Cardiac muscle cell (in vitro differentiated cells and primary cell): ENCODE measurements around the gene FCHSD2. TPM values are rescaled to one million over a fixed set of nuclear protein-coding genes. Genes with fewer than 3 reads are reported as not detected.

Experiments
- DNase-seq, 2 donors: peaks; one replicate each; pipeline versions ENCODE4 v3.0.0 to v3.0.0-alpha.2; 2010 to 2017; ENCODE audit warnings: low read depth in 1 of 2, low spot score in 1 of 2
- H3K27ac ChIP-seq: fragments of 200-600 bp; sonication (generic); 2 replicates; pipeline ENCODE4 v1.5.1; 2016
- H3K27me3 ChIP-seq: fragments of 200-600 bp; sonication (generic); 2 replicates; pipeline ENCODE4 v1.6.0; 2016; ENCODE audit warnings: control low read depth
- H3K36me3 ChIP-seq: fragments of 200-600 bp; sonication (generic); 2 replicates; pipeline ENCODE4 v1.5.1; 2016; ENCODE audit warnings: control low read depth
- H3K4me1 ChIP-seq: fragments of 200-600 bp; sonication (generic); 2 replicates; pipeline ENCODE4 v1.8.1; 2017; ENCODE audit warnings: low read depth, mild to moderate bottlenecking, mixed run types
- H3K4me3 ChIP-seq: fragments of 200-600 bp; sonication (generic); 2 replicates; pipeline ENCODE4 v1.5.1; 2016; ENCODE audit warnings: mild to moderate bottlenecking
- H3K9me3 ChIP-seq: fragments of 200-600 bp; sonication (generic); 2 replicates; pipeline ENCODE4 v1.5.1; 2017; ENCODE audit warnings: low read depth, mild to moderate bottlenecking, control low read depth
- CTCF ChIP-seq: IDR thresholded peaks from 2 replicates; pipeline ENCODE4 v1.5.1; 2012; ENCODE audit warnings: low read depth, mild to moderate bottlenecking, low read length
- polyA plus RNA-seq: library from polyadenylated mRNA; unstranded; fragments of >200 nt; fragmentation: Nextera tagmentation; extraction: Ambion mirVana; gene quantifications from 2 replicates; pipeline ENCODE4 v1.2.1, GENCODE V29; 2016
- total RNA-seq: library from RNA; depleted of rRNA; stranded (reverse); fragments of >200 nt; gene quantifications from 2 replicates; pipeline ENCODE4 v1.2.3, GENCODE V29; 2016

FCHSD2 gene
- total and polyA plus RNA-seq, 2 experiments from 2014 or later = 12.3 to 16.9 TPM

DNA sequence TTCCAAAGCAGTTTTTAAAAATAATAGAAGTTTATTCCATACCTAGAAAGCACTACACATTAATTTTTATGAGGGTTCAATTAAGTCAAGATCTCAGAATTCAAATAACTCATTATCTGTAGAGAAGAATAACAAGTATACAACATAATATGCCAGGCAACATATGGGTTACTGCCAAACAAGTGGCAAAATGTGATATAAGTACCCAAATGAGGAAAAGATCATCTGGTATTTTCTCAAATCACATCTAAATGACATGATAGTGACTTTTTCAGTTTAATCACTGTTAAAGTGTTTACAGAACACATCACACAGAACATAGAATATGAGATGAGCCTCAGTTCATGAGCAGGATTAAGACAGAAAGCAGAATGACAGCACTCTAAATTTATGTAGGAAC, 123.3 kb downstream of the FCHSD2 start:
- no peaks in the 10 kb centered on the region for H3K27me3 ChIP-seq
- H3K9me3 ChIP-seq = no peaks in the 10 kb centered on the region
- H3K4me1 ChIP-seq = peaks cover under 1% of the 10 kb centered on the region
- no peak for DNase-seq
- no peak overlapping the region for H3K27ac ChIP-seq
- H3K36me3 ChIP-seq = no peaks in the 10 kb centered on the region
- H3K4me3 ChIP-seq = no peak overlapping the region
- no peak for TF ChIP-seq CTCF

DNA sequence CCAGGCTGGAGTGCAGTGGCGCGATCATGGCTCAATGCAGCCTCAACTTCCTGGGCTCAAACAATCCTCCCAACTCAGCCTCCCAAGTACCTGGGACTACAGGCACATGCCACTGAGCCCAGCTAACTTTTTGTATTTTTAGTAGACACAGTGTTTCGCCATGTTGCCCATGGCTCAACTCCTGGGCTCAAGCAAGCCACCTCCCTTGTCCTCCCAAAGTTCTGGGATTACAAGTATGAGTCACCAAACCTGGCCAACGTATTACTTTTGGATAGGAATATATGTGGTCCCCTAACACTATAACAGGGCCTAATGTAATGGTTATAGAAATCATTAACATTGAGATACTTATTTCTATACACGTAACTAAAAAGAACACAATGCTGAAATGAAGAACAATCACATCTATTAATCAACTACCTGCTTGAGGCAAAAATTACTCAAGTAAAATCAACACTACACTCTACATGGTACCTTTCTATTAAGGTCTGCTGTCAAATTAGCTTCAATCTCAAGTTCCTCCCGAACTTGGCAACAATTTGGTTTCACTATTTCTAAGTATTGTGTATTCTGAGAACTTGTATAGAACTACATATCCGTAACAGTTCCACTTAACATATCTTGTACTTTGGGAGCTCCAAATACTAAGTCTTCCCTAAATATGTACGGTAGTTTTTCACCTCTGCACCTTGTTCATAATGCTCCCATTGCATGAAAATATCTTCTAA, 124.9 kb downstream of the FCHSD2 start:
- Histone ChIP-seq H3K27ac (no peak overlapping the region), H3K27me3 (no peaks in the 10 kb centered on the region), H3K9me3 (no peaks in the 10 kb centered on the region), H3K4me1 (peaks cover 15% of the 10 kb centered on the region), H3K36me3 (no peaks in the 10 kb centered on the region), H3K4me3 (no peak overlapping the region)
- no peak for DNase-seq
- no peak for TF ChIP-seq CTCF

DNA sequence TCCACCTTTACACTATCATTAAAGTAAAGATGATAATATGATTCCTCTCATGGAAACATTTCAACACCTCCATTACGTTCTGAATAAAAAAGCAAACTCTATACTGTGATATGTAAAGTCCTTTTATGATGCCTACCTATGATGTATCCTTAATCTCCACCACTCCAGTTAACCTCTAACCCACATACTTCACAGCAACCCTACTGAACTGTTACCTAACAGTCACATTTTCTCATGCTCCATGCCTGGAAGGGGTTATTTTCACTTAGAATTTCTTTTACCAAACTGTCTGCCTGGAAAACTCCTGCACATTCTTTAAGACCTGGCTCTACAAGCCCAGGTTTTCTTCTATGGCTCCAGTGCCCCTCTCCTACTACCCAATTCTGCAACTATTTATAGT, 129.1 kb downstream of the FCHSD2 start:
- H3K4me1 ChIP-seq = peaks cover 19% of the 10 kb centered on the region
- no peak overlapping the region for H3K4me3 ChIP-seq
- H3K27me3 ChIP-seq = no peaks in the 10 kb centered on the region
- H3K27ac ChIP-seq = peak overlapping the region; percentile 66
- TF ChIP-seq CTCF = no peak
- no peaks in the 10 kb centered on the region for H3K9me3 ChIP-seq
- DNase-seq = no peak
- H3K36me3 ChIP-seq = no peaks in the 10 kb centered on the region

DNA sequence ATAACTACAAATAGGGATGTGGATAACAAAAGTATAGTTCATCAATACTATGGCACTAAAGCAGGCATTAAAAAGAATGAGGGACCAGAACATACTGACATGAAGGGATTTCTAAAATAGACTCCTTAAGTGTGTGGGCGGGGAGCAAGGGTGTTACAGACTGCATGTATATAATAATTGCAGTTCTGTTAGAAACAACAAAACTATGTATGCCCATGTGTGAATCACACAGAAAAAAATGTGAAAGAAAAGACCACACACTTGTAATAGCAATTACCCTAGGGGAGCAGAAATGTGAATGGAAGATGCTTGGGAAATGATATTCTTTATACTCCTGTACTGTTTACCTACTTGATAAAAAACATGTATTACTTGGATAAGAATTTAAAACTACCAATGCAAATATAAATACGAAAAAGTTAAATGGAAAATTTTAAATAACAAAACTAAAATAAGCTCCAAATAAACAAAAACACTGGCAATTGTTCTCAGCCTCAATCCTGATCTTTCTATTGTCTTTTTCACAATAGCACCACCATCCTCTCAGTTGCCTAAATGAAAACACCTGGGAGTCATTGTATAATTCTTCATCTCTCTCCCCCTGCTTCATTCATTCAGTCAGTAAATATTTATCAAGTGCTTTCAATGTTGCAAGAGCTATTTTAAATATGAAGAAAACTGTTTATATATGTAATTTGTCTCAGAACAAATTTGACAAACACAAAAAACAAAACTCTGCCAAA, 129.8 kb downstream of the FCHSD2 start:
- Histone ChIP-seq H3K27me3 (no peaks in the 10 kb centered on the region), H3K9me3 (no peaks in the 10 kb centered on the region), H3K27ac (no peak overlapping the region), H3K4me1 (peaks cover 19% of the 10 kb centered on the region), H3K4me3 (no peak overlapping the region), H3K36me3 (no peaks in the 10 kb centered on the region)
- DNase-seq = peak in 1 of 2 donors; percentile 30
- TF ChIP-seq CTCF = no peak

GRCh38 chr11:73011126-73011817, 130.8 kb downstream of the FCHSD2 start:
- DNase-seq = no peak

More at GRCh38 chr11:73011126-73011817, 130.8 kb downstream of the FCHSD2 start:
- Histone ChIP-seq H3K4me3 (no peak overlapping the region), H3K36me3 (no peaks in the 10 kb centered on the region), H3K9me3 (no peaks in the 10 kb centered on the region), H3K27ac (no peak overlapping the region), H3K27me3 (no peaks in the 10 kb centered on the region), H3K4me1 (peaks cover 19% of the 10 kb centered on the region)
- TF ChIP-seq CTCF = no peak
